GM12874 (cell line): ENCODE results near the gene TMEM175.

Experiments
- TF ChIP-seq, protein P1 (sequence below): IDR thresholded peaks from 2 replicates; pipeline ENCODE4 v1.5.1; 2011; ENCODE audit warnings: low read depth, mild to moderate bottlenecking, control low read depth, low read length, moderate library complexity; ENCODE audit not compliant: insufficient read depth

Gene TMEM175

DNA sequence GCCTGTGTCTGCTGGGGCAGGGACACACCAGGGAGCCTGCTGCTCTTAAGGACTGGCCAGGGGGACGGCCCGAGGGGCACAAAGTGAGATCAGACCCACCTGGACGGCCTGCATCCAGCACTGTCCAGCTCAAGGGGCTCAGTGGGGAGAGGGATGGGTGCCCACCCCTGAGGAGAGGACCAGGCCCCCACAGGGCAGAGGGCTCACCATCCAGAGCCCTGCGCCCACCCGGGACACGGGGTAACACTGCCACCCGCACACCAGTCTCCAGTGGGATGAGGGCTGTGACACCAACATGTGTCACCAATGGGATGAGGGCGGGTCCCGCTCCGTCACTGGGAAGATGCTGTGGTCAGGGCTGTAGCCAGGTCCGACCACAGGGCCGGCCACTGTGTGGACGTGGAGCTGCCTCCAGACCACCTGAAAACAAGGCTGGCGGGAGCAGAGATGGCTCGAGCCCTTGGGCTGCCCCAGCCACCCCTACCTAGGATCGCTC, 27.9 kb downstream of the TMEM175 start:
- TF ChIP-seq, protein P1, sequence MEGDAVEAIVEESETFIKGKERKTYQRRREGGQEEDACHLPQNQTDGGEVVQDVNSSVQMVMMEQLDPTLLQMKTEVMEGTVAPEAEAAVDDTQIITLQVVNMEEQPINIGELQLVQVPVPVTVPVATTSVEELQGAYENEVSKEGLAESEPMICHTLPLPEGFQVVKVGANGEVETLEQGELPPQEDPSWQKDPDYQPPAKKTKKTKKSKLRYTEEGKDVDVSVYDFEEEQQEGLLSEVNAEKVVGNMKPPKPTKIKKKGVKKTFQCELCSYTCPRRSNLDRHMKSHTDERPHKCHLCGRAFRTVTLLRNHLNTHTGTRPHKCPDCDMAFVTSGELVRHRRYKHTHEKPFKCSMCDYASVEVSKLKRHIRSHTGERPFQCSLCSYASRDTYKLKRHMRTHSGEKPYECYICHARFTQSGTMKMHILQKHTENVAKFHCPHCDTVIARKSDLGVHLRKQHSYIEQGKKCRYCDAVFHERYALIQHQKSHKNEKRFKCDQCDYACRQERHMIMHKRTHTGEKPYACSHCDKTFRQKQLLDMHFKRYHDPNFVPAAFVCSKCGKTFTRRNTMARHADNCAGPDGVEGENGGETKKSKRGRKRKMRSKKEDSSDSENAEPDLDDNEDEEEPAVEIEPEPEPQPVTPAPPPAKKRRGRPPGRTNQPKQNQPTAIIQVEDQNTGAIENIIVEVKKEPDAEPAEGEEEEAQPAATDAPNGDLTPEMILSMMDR: no peak

GRCh38 chr4:960636-961350, 28.5 kb downstream of the TMEM175 start:
- TF ChIP-seq, protein P1: no peak

- TF ChIP-seq, protein P1: no peak
Observed at GRCh38 chr4:961351-962230, 29.3 kb downstream of the TMEM175 start.

DNA sequence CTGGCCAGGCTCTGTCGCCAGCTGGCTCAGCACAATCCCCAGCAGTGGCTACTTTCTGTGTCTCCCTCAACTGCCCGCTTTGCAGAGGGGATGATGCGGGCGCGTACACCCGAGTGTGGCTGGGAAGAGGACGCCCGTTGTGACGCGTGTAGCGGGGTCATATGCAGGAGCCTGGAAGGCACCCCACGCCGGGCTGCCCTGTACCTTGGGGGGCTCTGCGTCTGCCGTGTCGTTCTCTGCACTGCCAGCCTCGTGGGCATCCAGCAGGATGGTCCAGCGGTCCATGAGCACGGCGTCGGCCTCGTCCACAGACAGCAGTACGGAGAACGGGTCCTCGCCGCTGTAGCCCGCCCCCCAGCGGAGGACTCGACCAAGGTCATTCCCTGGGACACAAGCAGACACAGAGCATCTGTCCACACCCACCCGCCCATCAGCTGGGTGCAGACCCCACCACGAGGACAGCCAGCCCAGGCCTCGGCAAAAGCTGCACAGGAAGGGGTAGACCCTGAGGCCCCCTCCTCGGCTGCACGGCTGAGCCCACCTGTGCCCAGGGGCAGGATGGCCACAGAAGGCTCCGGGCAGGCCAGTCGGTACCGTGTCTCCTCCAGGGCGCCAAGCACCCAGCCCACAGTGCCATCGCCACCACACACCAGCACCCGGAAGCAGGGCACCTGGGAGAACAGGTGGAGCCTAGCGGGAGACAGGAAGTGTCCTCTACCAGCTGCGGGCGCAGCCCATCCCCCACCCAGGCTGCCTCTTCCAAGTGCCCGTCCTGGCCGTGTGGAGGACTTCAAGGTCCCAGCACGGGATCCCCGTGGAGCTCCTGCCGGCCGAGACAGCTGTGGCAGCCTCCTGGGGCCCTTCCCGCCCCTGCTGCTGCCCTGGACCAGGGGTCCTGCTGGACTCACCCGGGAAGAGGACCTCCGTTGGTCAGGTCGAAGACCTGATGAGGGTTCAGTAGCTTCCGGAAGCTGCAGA, 30.3 kb downstream of the TMEM175 start:
- TF ChIP-seq, protein P1: no peak

- TF ChIP-seq, protein P1: no peak
Observed at GRCh38 chr4:963276-964225, 31.3 kb downstream of the TMEM175 start.

- TF ChIP-seq, protein P1: no peak
Observed at GRCh38 chr4:964346-965025, 32.2 kb downstream of the TMEM175 start.
